ENCODE measurements around the gene FAM89B.

The FAM89B gene

GRCh38 chr11:65552388-65552951, 19.9 kb upstream of the FAM89B start:
- H3K36me3 ChIP-seq (ENCODE audit: control insufficient read depth, insufficient read depth, low read length) = no peaks in the 10 kb centered on the region
- H3K27me3 ChIP-seq (ENCODE audit: control insufficient read depth, insufficient read depth, low read length) = peaks cover 44% of the 10 kb centered on the region
- H3K4me1 ChIP-seq (ENCODE audit: control insufficient read depth, insufficient read depth, low read length) = peaks cover 2% of the 10 kb centered on the region; the same call in 1 of the 2 replicates
- no peaks in the 10 kb centered on the region for H3K9me3 ChIP-seq (ENCODE audit: control insufficient read depth, insufficient read depth, low read length)
- H3K27ac ChIP-seq (ENCODE audit: low read depth, low read length) = no peak overlapping the region
- no peak overlapping the region for H3K9ac ChIP-seq (ENCODE audit: low read depth, low read length)
- H3K4me3 ChIP-seq (ENCODE audit: low read depth, low read length) = no peak overlapping the region

DNA sequence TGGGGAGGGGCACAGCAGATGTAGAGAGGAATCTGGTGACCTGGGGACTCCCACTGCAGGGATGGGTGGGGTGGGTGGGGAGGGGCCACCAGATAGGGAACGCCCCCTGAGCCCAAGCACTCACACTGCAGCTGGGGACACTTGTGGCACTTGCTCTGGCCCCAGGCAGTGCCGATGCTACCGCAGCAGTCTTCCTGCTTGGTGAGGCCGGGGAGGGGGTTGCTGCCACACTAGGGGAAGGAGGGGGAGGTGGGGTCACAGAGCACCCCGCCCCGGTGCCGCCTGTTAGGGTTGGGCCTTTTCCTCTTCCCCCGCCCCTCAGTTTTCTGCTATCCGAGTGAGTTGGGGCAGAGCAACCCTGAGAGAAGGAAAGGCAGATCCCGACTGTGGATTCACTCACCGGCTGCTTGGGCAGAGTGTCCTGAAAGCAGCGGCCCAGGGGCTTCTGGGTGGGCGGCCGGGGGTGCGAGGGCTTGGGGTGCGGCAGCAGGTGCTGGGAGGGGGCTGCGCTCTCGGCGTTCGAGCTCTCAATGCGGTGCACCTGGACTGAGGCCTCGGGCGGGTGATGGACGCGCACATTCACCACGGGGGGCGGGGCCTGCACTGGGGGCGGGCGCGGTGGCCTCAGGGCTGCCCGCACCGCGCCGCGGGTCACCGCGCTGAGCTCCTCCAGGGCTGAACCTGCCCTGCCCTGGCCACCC, 18.9 kb upstream of the FAM89B start:
- Histone ChIP-seq H3K36me3 (ENCODE audit: control insufficient read depth, insufficient read depth, low read length) (no peaks in the 10 kb centered on the region), H3K4me1 (ENCODE audit: control insufficient read depth, insufficient read depth, low read length) (peaks cover 2% of the 10 kb centered on the region; the same call in 1 of the 2 replicates), H3K27me3 (ENCODE audit: control insufficient read depth, insufficient read depth, low read length) (peaks cover 35% of the 10 kb centered on the region), H3K9ac (ENCODE audit: low read depth, low read length) (no peak overlapping the region), H3K9me3 (ENCODE audit: control insufficient read depth, insufficient read depth, low read length) (no peaks in the 10 kb centered on the region), H3K27ac (ENCODE audit: low read depth, low read length) (no peak overlapping the region), H3K4me3 (ENCODE audit: low read depth, low read length) (peak overlapping the region; percentile 53)

DNA sequence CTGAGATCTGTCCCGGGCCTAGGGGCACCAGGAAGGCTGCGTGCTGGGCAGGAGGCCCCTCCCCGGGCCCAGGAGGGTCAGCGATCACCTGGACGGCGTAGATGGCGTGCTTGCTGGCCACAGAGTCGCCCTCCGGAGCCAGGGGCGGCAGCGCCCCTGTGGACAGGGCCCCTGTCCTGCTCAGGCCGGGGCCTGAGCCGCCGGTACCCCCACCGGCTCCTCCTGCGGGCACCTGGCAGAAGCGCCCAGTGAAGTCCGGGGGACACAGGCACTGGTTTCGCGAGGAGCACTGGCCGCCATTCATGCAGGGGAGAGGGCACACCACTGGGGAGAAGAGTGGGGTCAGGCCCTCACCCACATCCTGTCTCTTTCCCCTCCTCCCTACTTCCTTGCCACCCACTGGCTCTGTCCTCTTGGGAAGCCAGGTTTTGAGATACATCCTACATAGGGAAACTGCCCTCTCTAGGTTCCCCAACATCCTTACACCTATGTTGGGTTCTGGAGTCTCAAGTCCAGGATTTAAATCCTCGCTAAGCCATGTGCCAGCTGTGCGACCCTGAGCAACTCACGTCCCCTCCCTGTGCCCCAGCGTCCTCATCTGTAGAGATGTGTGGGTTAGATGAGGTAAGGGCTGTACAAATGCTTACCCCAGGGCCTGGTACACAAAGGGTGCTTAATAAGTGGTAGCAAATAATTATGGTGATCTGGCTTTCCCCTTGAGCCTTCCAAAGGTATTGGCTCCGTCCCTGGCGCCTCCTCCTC, 18.1 kb upstream of the FAM89B start:
- H3K4me1 ChIP-seq (ENCODE audit: control insufficient read depth, insufficient read depth, low read length) = peaks cover 10% of the 10 kb centered on the region; the same call in 1 of the 2 replicates
- no peak overlapping the region for H3K27ac ChIP-seq (ENCODE audit: low read depth, low read length)
- no peaks in the 10 kb centered on the region for H3K36me3 ChIP-seq (ENCODE audit: control insufficient read depth, insufficient read depth, low read length)
- H3K9ac ChIP-seq (ENCODE audit: low read depth, low read length) = no peak overlapping the region
- peak overlapping the region; percentile 53 for H3K4me3 ChIP-seq (ENCODE audit: low read depth, low read length)
- H3K27me3 ChIP-seq (ENCODE audit: control insufficient read depth, insufficient read depth, low read length) = peaks cover 34% of the 10 kb centered on the region
- H3K9me3 ChIP-seq (ENCODE audit: control insufficient read depth, insufficient read depth, low read length) = no peaks in the 10 kb centered on the region

GRCh38 chr11:65554842-65555430, 17.4 kb upstream of the FAM89B start:
- H3K4me3 ChIP-seq (ENCODE audit: low read depth, low read length) = no peak overlapping the region
- no peaks in the 10 kb centered on the region for H3K9me3 ChIP-seq (ENCODE audit: control insufficient read depth, insufficient read depth, low read length)
- no peaks in the 10 kb centered on the region for H3K36me3 ChIP-seq (ENCODE audit: control insufficient read depth, insufficient read depth, low read length)
- no peak overlapping the region for H3K27ac ChIP-seq (ENCODE audit: low read depth, low read length)
- H3K27me3 ChIP-seq (ENCODE audit: control insufficient read depth, insufficient read depth, low read length) = peaks cover 41% of the 10 kb centered on the region
- no peak overlapping the region for H3K9ac ChIP-seq (ENCODE audit: low read depth, low read length)
- H3K4me1 ChIP-seq (ENCODE audit: control insufficient read depth, insufficient read depth, low read length) = peaks cover 14% of the 10 kb centered on the region; the same call in 1 of the 2 replicates

DNA sequence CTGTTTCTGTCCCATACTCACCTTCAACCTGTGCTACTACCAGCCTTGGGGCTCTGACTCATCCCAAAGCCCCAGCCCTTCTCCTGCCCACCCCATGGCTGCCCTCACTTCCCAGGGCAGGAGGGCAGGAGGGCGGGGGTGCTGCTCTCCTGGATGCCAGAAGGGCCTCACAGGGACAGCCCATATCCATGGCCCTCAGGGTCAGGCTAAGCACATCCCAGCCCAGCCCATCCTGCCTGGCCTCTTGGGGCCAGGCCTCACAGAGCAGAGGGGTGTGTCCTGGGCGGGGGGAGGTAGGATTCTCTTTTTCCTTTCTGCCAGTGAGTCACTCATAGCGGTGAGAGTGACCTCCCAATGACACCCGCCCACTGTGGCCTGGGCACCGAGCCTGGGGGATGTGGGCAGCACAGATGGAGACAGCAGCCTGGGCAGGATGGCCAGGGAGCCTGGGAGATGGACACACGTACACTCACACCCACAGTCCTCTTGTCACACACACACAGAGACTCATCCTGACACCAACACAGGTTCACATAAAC, 16.6 kb upstream of the FAM89B start:
- Histone ChIP-seq H3K27me3 (ENCODE audit: control insufficient read depth, insufficient read depth, low read length) (peaks cover 47% of the 10 kb centered on the region), H3K4me1 (ENCODE audit: control insufficient read depth, insufficient read depth, low read length) (peaks cover 21% of the 10 kb centered on the region), H3K9ac (ENCODE audit: low read depth, low read length) (no peak overlapping the region), H3K36me3 (ENCODE audit: control insufficient read depth, insufficient read depth, low read length) (no peaks in the 10 kb centered on the region), H3K9me3 (ENCODE audit: control insufficient read depth, insufficient read depth, low read length) (no peaks in the 10 kb centered on the region), H3K27ac (ENCODE audit: low read depth, low read length) (no peak overlapping the region), H3K4me3 (ENCODE audit: low read depth, low read length) (no peak overlapping the region)

GRCh38 chr11:65556470-65557279, 15.7 kb upstream of the FAM89B start:
- Histone ChIP-seq H3K27ac (ENCODE audit: low read depth, low read length) (no peak overlapping the region), H3K27me3 (ENCODE audit: control insufficient read depth, insufficient read depth, low read length) (peaks cover 43% of the 10 kb centered on the region), H3K9ac (ENCODE audit: low read depth, low read length) (no peak overlapping the region), H3K4me1 (ENCODE audit: control insufficient read depth, insufficient read depth, low read length) (peaks cover 27% of the 10 kb centered on the region), H3K9me3 (ENCODE audit: control insufficient read depth, insufficient read depth, low read length) (no peaks in the 10 kb centered on the region), H3K36me3 (ENCODE audit: control insufficient read depth, insufficient read depth, low read length) (no peaks in the 10 kb centered on the region), H3K4me3 (ENCODE audit: low read depth, low read length) (no peak overlapping the region)

DNA sequence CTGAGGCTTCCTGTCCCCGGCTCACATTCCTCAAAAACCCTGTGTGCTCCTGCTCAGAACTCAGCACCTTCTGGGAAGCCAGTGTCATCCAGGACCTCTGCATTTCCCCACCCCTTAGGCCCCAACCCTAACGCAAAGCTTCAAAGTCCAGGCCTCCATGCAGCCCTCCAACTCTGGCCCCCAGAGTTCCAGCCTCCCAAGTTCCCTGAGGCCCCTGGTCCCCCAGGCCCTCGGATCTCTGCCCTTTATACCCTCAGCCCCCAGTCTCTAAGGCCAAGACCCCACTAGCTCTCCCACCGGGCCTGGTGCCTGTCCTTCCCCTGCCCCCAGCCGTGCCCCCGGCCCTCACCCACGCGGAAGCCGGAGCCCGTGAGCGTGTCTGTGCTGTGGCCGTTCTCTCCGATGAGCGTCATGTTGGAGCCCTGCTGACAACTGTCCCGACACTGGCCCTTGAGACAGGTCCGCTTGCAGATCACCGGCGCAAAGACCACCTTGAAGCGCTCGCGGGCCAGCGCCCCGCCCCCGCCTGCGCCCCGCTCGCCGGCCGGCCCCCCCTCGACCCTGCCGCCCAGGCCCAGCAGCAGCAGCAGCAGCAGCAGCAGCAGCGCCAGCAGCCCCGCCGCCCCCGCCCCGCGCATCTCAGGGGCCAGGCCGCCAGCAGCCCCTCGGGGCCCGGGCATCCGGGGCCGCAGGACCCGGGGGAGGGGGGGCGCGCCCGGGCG, 14.9 kb upstream of the FAM89B start:
- H3K4me3 ChIP-seq (ENCODE audit: low read depth, low read length) = peak overlapping the region; percentile 62; the same call in 1 of the 2 replicates

DNA sequence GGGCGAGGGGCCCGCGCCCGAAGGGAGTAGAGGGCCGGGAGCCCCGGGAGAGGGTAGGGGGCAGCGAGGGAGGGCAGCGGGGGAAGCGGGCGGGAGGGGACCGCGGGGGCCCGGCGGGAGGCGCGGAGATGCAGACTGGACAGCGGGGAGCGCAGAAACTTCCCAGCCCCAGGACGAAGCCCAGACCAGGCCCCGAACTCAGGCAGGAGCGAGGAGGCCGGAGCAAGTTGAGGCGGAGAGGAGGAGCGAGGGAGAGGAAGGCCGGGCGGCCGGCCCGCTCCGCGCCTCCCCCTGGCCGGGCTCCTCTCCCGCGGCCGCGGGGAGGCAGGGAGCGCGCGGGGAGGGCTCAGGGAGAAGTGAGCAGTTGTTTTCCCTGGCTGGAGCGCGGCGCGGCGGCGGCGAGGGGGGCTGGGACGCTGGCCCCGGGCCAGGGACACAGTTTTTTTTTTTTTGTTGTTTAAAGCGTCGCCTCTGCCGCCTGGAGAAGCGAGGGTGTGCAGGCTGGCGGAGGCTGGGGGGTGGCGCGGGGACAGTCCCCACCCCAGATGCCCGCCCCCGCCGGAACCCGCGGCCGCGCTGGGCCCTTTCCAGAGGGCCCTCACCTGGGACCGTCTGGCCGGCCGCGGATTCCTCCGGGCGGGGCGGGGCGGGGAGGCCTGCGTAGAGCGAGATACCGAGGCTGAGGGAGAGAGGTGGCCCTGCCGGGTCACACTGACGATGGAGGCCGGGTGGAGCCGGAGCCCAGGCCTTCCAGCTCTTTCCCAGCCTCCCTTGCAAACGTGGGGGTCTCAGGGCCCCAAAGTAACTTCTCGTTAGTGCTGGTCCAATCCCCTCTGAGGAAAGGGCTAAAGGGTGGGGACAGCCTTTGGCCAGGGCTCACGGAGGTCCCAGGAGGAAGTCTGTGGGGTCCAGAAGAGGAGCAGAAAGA, 14.1 kb upstream of the FAM89B start, which contains the start of gene LTBP3:
LTBP3 (minus strand) TSS at position 358 of the 928 bp plus-strand sequence. CDS start 400 bp downstream, outside the sequence.
- H3K4me3 ChIP-seq (ENCODE audit: low read depth, low read length) = peak within 1 kb of the TSS; percentile 62
- peaks cover 43% of the 10 kb centered on the region for H3K27me3 ChIP-seq (ENCODE audit: control insufficient read depth, insufficient read depth, low read length)
- H3K4me1 ChIP-seq (ENCODE audit: control insufficient read depth, insufficient read depth, low read length) = peaks cover 27% of the 10 kb centered on the region
- H3K36me3 ChIP-seq (ENCODE audit: control insufficient read depth, insufficient read depth, low read length) = no peaks in the 10 kb centered on the region
- H3K9ac ChIP-seq (ENCODE audit: low read depth, low read length) = no peak within 1 kb of the TSS
- peak within 1 kb of the TSS; percentile 52 for H3K27ac ChIP-seq (ENCODE audit: low read depth, low read length)
- no peaks in the 10 kb centered on the region for H3K9me3 ChIP-seq (ENCODE audit: control insufficient read depth, insufficient read depth, low read length)

More for the DNA sequence above, 14.9 kb upstream of the FAM89B start:
- Histone ChIP-seq H3K36me3 (ENCODE audit: control insufficient read depth, insufficient read depth, low read length) (no peaks in the 10 kb centered on the region), H3K9me3 (ENCODE audit: control insufficient read depth, insufficient read depth, low read length) (no peaks in the 10 kb centered on the region), H3K9ac (ENCODE audit: low read depth, low read length) (no peak overlapping the region), H3K27ac (ENCODE audit: low read depth, low read length) (no peak overlapping the region), H3K27me3 (ENCODE audit: control insufficient read depth, insufficient read depth, low read length) (peaks cover 43% of the 10 kb centered on the region), H3K4me1 (ENCODE audit: control insufficient read depth, insufficient read depth, low read length) (peaks cover 27% of the 10 kb centered on the region)

DNA sequence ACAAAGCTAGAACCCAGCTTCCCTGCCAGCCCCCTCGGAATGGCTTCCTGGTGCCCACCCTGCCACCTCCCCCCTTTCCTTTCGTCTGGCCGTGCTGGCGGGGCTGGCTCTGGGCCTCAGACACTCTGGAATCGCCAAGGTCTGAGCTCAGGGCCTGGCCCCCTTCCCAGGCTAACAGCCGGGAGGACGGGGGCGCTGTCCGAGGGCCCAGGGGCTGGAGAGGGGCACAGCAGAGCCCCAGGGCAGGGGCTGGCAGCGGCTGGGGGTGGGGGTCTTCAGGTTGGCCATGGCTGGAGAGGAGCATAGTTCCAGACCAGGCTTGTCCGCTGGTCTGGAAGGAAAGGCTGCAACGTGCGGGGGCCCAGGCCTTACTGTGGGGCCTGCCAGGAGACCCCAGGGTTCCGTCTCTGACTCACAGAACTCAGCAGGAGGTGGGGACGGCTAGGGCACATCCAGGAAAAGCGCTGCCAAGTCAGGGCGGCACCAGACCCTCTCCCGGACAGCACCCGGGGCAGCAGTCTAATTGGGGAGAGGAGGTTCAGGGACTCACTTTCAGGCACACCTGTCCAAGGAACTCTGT, 13.3 kb upstream of the FAM89B start:
- Histone ChIP-seq H3K4me3 (ENCODE audit: low read depth, low read length) (peak overlapping the region; percentile 54), H3K27ac (ENCODE audit: low read depth, low read length) (peak overlapping the region; percentile 52), H3K4me1 (ENCODE audit: control insufficient read depth, insufficient read depth, low read length) (peaks cover 25% of the 10 kb centered on the region)

More for the DNA sequence above, 13.3 kb upstream of the FAM89B start:
- H3K9ac ChIP-seq (ENCODE audit: low read depth, low read length) = no peak overlapping the region
- H3K27me3 ChIP-seq (ENCODE audit: control insufficient read depth, insufficient read depth, low read length) = peaks cover 41% of the 10 kb centered on the region
- H3K9me3 ChIP-seq (ENCODE audit: control insufficient read depth, insufficient read depth, low read length) = no peaks in the 10 kb centered on the region
- H3K36me3 ChIP-seq (ENCODE audit: control insufficient read depth, insufficient read depth, low read length) = no peaks in the 10 kb centered on the region
